Vagina (tissue), 2 donors: ENCODE measurements around the gene POU5F2. TPM values are rescaled to one million over a fixed set of nuclear protein-coding genes. Genes with fewer than 3 reads are reported as not detected.

ENCODE experiments used
- DNase-seq, 2 donors: peaks; one replicate each; pipeline ENCODE4 v3.0.0-alpha.2; 2017; ENCODE audit errors: extremely low spot score in 2 of 2
- H3K27ac ChIP-seq: fragments of 200-600 bp; sonication (generic); one replicate; pipeline ENCODE4 v1.5.1; 2019
- H3K27me3 ChIP-seq: fragments of 200-600 bp; sonication (generic); one replicate; pipeline ENCODE4 v1.5.1; 2019
- H3K36me3 ChIP-seq, 2 donors: fragments of 200-600 bp; sonication (generic); one replicate each; pipeline ENCODE4 v1.5.1; 2017 to 2019
- H3K4me1 ChIP-seq: fragments of 200-600 bp; sonication (generic); one replicate; pipeline ENCODE4 v1.5.1; 2019
- H3K4me3 ChIP-seq, 2 donors: fragments of 200-600 bp; sonication (generic); 1 replicate in 1 of 2; 2 replicates in 1 of 2; pipeline ENCODE4 v1.5.1; 2016 to 2019
- H3K9me3 ChIP-seq: fragments of 200-600 bp; sonication (generic); one replicate; pipeline ENCODE4 v1.5.1; 2019
- CTCF ChIP-seq, 3 experiments: fragments of 450-650 bp in 2 of 3; fragments of 200-600 bp in 1 of 3; sonication (generic) in 1 of 3; IDR thresholded peaks; one replicate each; pipeline ENCODE4 v1.5.1; 2017 to 2019; ENCODE audit warnings: antibody characterized with exemption in 3 of 3, mild to moderate bottlenecking in 2 of 3, moderate library complexity in 2 of 3
- POLR2A ChIP-seq, 2 donors: fragments of 450-650 bp; IDR thresholded peaks; one replicate each; pipeline ENCODE4 v1.6.1; 2017; ENCODE audit warnings: antibody characterized with exemption in 2 of 2, mild to moderate bottlenecking in 2 of 2, moderate library complexity in 2 of 2
- POLR2AphosphoS5 ChIP-seq, 2 donors: sonication (generic); formaldehyde crosslinking; IDR thresholded peaks; one replicate each; pipeline ENCODE4 v1.9.0; 2017; ENCODE audit warnings: antibody characterized with exemption in 2 of 2, mild to moderate bottlenecking in 2 of 2, low read depth in 1 of 2; ENCODE audit not compliant: insufficient read depth in 1 of 2
- intact Hi-C: fragments of 100-400 bp; cut with DNase I; formaldehyde crosslinking; loops from one replicate; pipeline ENCODE4 v1.15.1; 2023
- total RNA-seq: library from RNA; depleted of rRNA; stranded (reverse); fragments of >200 nt; gene quantifications from one replicate; pipeline ENCODE4 v1.2.3, GENCODE V29; 2016

POU5F2 gene
- total RNA-seq, 1 donor from 2014 or later = 3.2 TPM

- no peaks in the 10 kb centered on the region for H3K9me3 ChIP-seq
- no peak overlapping the region for H3K27ac ChIP-seq
- H3K27me3 ChIP-seq = no peaks in the 10 kb centered on the region
- no peaks in the 10 kb centered on the region for H3K4me1 ChIP-seq
- DNase-seq = no peak
- intact Hi-C loops = no loop called here
- no peak overlapping the region for H3K4me3 ChIP-seq
- TF ChIP-seq POLR2A (IDR thresholded peaks at IDR 0.05) (no peak), CTCF (IDR thresholded peaks at IDR 0.05) (no peak), POLR2AphosphoS5 (IDR thresholded peaks at IDR 0.05; ENCODE audit: insufficient read depth in 1 of 2, low read depth in 1 of 2) (no peak)
- no peaks in the 10 kb centered on the region for H3K36me3 ChIP-seq
Measured at GRCh38 chr5:93726595-93726994, 14.8 kb downstream of the POU5F2 start.

- H3K4me1 ChIP-seq = no peaks in the 10 kb centered on the region
- H3K27ac ChIP-seq = no peak overlapping the region
- intact Hi-C loops = no loop called here
- no peaks in the 10 kb centered on the region for H3K27me3 ChIP-seq
- no peak overlapping the region for H3K4me3 ChIP-seq
- no peaks in the 10 kb centered on the region for H3K36me3 ChIP-seq
- DNase-seq = no peak
- TF ChIP-seq CTCF (IDR thresholded peaks at IDR 0.05) = no peak
- no peak for TF ChIP-seq POLR2AphosphoS5 (IDR thresholded peaks at IDR 0.05; ENCODE audit: insufficient read depth in 1 of 2, low read depth in 1 of 2)
- no peak for TF ChIP-seq POLR2A (IDR thresholded peaks at IDR 0.05)
- no peaks in the 10 kb centered on the region for H3K9me3 ChIP-seq
Measured at GRCh38 chr5:93724791-93725190, 16.6 kb downstream of the POU5F2 start.

GRCh38 chr5:93723681-93724080, 17.7 kb downstream of the POU5F2 start:
- no peaks in the 10 kb centered on the region for H3K36me3 ChIP-seq

GRCh38 chr5:93723005-93723404, 18.4 kb downstream of the POU5F2 start:
- H3K4me3 ChIP-seq = no peak overlapping the region
- TF ChIP-seq CTCF (IDR thresholded peaks at IDR 0.05) (no peak), POLR2AphosphoS5 (IDR thresholded peaks at IDR 0.05; ENCODE audit: insufficient read depth in 1 of 2, low read depth in 1 of 2) (no peak), POLR2A (IDR thresholded peaks at IDR 0.05) (no peak)
- H3K9me3 ChIP-seq = no peaks in the 10 kb centered on the region
- intact Hi-C loops = no loop called here
- no peaks in the 10 kb centered on the region for H3K4me1 ChIP-seq
- DNase-seq = no peak
- H3K27ac ChIP-seq = no peak overlapping the region
- H3K36me3 ChIP-seq = no peaks in the 10 kb centered on the region
- no peaks in the 10 kb centered on the region for H3K27me3 ChIP-seq

More at GRCh38 chr5:93723681-93724080, 17.7 kb downstream of the POU5F2 start:
- no peak overlapping the region for H3K27ac ChIP-seq
- no peak overlapping the region for H3K4me3 ChIP-seq
- H3K4me1 ChIP-seq = no peaks in the 10 kb centered on the region
- no peaks in the 10 kb centered on the region for H3K27me3 ChIP-seq
- TF ChIP-seq POLR2A (IDR thresholded peaks at IDR 0.05) (no peak), POLR2AphosphoS5 (IDR thresholded peaks at IDR 0.05; ENCODE audit: insufficient read depth in 1 of 2, low read depth in 1 of 2) (no peak), CTCF (IDR thresholded peaks at IDR 0.05) (no peak)
- H3K9me3 ChIP-seq = no peaks in the 10 kb centered on the region
- intact Hi-C loops = no loop called here
- DNase-seq = no peak

GRCh38 chr5:93722588-93722987, 18.8 kb downstream of the POU5F2 start:
- TF ChIP-seq POLR2A (IDR thresholded peaks at IDR 0.05) (no peak), CTCF (IDR thresholded peaks at IDR 0.05) (no peak), POLR2AphosphoS5 (IDR thresholded peaks at IDR 0.05; ENCODE audit: insufficient read depth in 1 of 2, low read depth in 1 of 2) (no peak)
- Histone ChIP-seq H3K27me3 (no peaks in the 10 kb centered on the region), H3K36me3 (no peaks in the 10 kb centered on the region), H3K4me3 (no peak overlapping the region), H3K9me3 (no peaks in the 10 kb centered on the region), H3K27ac (no peak overlapping the region), H3K4me1 (no peaks in the 10 kb centered on the region)
- DNase-seq = no peak
- intact Hi-C loops = no loop called here
